Measurements from ENCODE around the gene ACOT8.
"Not testable (repeated sequence)": the region's sequence is repeated elsewhere in the genome, so short reads cannot be mapped to it uniquely, and the experiment has no call there.

ACOT8 gene

DNA sequence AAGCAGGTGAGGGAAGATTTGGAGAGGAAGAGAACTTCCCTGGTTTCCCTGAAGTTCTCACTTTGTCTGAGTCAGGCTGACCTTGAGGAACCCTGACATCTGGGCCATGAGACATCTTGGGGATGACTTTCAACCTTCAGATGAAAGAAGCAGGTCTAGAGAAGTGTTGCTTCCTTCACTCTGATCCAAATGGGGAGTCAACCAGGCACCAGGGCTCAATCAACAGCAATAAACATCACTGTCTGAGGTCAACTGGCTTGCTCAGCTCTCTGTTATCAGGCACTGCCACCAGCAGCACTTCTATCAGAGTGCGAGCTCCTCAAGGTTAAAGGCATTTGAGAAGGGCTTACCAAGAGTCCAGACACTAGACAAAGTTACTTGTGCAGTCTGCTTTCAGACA is 6.3 kb downstream of the ACOT8 start:
- DNase-seq, result no peak

DNA sequence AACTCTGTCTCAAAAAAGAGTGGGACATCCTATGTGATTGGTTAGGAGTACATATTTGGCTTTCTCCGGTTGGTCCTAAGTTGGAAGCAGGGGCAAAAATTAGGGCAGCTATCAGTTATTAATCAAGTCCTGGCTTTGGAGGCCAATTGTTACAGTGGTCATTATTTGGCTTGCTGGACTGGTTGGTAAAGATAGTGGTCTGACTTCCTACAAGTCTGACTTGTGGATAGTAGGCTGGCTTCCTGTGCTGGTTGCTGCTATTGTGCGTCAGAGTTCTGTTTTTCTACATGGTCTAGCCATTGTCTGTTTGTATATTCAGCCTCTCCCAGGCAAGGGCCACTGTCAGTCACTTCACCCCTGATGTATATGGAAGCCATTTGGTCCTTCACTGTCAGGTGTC is 7.0 kb downstream of the ACOT8 start:
- DNase-seq, result no peak

DNA sequence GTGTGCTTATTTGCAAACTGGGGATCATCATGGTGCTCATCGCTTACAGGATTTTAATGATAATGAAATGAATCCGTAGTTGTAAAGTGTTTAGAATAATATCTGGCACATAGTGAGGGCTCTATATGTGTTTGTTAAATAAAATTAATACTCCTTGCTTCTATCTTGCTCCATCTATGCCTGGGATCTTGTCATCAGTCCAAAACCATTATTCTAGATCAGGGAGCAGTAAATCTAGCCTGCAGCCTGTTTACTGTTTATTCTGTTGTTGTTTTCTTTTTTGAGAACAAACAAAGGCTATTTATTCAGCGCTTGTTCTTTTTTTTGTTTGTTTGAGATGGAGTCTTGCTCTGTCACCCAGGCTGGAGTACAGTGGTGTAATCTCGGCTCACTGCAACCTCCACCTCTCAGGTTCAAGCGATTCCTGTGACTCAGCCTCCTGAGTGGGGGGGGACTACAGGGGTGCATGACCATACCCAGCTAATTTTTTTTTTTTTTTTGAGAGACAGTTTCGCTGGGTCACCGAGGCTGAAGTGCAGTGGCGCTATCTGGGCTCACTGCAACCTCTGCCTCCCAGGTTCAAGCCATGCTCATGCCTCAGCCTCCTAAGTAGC is 8.1 kb downstream of the ACOT8 start:
- no peak for DNase-seq

DNA sequence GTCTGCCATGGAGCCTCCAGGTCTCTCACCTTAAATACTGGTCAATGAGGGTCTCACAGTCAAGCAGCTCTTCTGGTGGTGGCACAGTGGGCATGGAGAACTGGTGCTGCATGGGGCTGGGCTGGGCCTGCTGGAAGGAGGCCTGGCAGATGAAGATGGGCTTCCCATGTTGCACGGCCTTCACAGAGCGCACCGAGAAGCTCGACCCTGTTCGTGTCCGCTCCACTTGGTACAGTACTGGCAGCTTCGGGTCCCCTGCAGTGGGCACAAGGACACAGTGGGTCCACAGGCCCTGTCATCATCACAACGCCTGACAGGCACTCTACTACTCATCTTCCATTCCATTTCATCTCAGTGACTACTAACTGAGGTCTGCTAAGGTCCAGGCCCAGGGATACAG is 8.8 kb downstream of the ACOT8 start:
- DNase-seq, result no peak

DNA sequence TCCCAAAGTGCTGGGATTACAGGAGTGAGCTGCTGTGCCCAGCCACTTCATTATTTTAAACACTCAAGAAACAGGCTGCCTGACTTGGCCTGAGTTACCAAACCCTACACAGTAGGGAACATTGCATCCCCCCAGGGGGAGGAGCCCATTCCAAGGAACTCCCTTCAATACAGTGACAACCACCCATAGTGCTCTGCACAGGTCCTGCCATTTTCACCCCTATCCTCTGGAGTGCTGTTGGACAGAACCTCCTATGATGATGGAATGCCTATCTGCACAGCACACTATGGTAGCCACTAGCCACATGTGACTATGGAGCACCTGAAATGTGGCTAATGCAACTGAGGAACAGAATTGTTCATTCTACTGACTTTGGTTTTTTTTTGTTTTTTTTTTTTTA is 11.7 kb downstream of the ACOT8 start:
- no peak for DNase-seq

DNA sequence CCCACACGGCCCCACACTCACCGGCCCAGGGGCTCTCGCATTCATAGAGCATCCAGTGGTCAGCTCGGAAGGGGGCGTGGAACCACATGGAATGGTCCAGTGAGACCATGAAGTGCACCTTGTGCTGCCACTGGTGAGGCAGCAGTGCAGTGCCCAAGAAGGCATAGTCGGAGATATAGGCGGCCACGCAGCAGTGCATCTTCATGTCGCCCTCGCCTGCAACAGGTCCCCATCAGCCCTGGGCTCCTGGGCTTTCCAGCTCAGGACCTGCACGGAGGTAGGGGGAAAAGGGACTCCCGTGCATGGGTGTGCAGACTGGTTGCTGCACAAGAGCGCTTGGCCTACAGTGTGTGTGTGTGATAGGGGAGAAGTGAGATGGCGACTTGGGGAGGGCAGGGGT is 13.7 kb downstream of the ACOT8 start:
- DNase-seq, result no peak

DNA sequence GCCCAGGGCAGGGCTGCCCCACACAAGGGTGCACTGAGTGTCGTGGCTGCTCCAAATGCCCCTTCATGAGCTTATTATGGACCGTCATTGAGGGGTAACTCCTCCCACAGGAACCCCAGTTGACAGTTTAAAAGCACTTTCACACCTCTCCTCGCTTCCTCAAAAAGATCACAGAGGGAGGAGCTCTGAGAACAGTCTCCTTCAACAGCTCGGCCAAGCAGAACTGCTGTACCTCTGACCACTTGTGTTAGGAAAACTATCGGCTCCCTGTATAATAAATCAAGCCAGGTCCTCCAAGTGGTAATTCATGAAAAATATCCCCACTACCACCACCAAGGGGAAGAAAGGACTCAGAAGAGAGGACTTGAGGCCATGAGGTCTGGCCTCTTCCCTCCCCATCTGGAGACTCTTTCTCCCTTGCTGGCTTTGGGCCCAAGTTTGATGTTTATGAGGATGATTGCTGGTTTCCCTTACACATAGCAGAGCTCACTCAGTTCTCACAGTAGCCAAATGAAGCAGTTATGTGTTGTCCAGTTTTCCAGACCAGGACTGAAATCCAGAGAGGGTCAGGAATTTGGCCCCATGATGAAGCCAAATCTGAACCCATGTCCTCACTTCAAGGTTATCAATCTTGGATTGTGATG is 14.9 kb downstream of the ACOT8 start:
- DNase-seq, result no peak

DNA sequence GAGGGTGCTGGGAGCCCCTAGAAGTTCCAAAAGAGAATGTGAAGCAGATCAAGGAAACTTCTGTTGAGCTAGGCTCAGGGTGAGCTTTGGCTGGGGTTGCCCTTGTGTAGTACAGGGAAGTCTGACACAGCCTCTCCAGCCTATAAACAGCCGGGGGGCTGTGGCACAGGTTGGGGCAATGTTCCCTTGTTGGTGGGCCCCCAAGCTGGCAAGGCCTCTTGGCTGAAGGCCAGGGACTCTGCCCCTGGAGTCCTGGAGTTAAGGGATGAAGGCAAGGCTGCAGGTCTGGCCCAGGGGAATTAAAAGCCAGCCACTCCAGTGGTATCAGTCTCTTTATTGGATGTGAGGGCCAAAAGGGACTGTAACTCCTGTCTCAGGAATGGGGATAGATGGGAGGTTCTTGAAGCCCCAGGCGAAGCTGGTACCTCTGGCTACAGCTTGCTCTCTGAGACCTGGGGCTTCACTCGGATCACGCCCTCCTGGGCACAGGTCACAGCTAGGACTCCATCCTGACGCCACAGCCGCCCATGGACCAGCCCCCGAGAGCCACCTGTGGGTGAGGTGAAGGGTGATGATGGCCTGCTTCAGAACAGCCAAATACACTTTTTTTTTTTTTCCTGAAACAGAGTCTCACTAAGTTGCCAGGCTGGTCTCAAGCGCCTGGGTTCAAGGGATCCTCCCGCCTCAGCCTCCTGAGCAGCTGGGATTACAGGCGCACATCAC is 15.6 kb downstream of the ACOT8 start:
- no peak for DNase-seq

DNA sequence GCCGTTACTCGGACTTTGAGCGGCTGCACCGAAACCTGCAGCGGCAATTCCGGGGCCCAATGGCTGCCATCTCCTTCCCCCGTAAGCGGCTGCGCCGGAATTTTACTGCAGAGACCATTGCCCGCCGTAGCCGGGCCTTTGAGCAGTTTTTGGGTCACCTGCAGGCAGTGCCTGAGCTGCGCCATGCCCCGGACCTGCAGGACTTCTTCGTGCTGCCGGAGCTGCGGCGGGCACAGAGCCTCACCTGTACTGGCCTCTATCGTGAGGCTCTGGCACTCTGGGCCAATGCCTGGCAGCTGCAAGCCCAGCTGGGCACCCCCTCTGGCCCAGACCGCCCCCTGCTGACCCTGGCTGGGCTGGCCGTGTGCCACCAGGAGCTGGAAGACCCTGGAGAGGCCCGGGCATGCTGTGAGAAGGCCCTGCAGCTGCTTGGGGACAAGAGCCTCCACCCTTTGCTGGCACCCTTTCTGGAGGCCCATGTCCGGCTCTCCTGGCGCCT is 16.4 kb downstream of the ACOT8 start:
- no peak for DNase-seq

DNA sequence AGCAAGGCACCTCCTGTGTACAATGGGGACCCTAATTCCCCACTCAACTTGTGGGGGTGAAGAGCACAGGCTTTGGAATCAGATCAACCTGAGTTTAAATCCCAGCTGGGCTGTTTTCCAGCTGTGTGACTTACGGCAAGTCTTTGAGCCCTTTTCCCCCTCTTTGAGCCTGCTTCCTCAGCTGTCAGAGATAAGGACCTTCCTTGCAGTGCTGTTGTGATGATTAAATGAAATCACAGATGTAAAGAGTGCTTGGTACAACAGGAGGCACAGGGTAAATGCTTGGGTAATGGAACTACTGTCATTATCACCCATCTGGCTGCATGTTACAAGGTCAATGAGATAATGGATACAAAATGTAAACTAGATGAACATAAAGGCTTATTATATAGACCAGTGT is 20.4 kb downstream of the ACOT8 start:
- DNase-seq, result no peak

DNA sequence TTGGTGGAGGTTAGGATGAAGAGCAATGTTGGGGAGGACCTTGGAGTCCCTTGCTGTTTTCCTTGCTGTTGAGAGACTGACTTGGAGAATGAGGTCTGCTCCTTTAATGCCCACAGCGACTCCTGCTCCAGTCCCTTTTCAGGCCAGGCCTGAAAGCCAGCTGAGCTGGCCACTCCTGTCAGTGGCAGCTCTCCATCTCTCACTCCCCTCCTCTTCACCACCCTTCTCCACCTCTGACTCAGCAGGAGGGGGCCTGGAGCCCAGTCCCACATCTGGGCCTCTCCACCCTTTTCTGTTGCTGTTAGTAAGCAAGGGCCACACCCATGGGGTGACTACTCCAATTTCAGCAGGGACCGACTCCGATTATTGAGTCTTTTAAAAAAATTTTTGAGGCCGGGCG is 21.4 kb downstream of the ACOT8 start:
- no peak for DNase-seq

DNA sequence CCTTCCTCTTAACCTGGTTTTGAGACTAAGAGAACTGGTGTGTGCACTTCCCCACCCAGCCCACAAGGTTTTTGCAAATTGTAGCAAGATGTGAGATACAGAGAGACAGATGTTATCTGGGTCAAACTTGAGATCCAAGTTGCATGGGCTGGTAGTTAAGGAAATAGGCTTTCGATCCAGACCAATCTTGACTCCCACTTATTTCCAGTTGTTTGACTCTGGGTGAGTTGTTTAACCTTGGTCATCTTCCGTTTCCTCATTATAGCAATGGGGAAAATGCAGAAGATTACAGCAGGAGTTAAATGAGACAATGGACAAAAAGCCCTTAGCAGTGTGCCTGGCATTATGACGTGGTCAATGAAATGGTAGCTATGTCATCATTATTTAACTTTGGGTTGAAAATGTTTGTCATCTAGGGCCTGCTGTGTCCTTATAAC is 21.8 kb downstream of the ACOT8 start:
- no peak for DNase-seq

DNA sequence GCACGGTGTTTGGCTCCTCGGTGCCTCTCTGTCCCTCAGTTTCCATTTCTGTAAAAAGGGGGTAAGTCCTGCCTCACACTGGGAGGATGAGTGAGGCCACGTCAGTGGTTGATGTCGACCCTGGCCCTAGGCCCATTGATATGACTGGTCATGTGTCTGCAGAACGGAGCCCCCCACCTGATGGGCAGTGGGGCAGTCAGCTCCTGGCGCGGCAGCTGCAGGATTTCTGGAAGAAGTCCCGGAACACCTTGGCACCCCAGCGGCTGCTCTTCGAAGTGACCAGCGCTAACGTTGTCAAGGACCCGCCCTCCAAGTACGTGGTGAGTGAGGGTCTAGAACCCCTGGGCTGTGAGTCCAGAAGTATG is 22.4 kb downstream of the ACOT8 start:
- DNase-seq, result no peak

DNA sequence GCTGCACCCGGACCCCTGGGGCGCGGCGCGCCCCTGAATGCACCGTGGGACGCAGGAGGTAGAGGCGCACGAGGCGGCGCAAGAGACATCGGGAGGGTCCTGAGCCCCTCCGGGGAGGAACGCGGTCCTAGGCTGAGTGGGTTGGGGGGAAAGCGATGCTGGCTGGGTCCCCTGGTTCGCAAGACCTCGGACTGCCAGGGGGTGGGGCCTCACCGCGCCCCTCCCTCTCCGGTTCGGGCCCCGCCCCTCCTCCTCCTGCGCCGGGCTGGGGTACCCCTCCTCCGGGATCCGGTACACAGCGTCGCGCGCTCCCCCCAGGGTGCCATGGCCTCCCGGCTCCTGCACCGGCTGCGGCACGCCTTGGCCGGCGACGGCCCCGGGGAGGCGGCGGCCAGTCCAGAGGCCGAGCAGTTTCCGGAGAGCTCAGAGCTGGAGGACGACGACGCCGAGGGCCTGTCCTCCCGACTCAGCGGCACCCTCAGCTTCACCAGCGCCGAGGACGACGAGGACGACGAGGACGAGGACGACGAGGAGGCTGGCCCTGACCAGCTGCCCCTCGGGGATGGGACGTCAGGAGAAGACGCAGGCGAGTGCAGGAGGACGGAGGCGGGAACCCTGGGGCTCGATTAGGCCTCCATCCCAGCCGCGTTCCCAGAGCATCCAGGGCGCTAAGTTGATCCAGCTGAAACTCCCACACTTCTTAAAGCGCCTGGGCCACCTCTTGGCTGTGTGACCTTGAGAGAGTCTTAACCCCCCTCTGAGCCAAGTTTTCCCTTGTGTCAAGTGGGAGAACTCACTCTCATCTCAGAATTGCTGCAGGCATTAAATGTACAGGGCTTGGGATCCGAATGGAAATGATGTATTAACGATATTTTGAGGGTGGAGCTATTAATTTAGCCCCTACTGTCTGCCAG is 23.1 kb downstream of the ACOT8 start:
- no peak for DNase-seq

DNA sequence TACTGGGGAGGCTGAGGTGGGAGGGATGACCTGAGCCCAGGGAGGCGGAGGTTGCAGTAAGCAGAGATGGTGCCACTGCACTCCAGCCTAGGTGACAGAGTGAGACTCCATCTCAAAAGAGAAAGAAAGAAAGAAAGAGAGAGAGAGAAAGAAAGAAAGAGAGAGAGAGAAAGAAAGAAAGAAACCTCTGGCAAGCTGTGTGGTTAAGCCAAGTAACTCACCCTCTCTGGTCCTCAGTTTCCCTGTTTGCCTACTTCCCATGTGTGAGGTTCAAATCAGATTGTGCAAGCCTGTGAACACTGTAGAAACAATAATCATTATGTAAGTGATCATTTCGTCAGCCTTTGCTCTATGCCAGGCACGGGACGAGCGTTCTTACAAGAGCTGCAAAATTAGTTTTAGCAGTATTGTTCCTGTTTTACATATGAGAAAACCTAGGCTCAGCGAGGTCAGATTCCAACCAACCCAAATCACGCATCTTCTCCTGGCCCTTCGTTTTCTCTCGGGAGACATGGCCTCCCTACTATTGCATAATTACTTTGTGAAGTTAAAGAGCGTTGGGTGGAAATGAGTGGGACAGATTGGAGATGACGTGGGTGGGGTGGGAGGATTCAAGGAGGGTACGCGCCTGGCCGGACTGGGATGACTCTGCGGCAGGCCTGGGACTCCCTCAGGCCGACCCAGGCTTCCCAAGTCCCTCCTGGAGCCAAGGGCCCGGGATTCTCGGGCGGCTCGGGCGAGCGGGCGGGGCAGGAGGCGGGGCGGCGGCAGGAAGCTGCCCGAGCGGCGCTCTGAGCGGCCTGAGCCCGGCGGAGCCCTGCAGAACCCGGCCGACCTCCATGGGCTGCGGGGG is 23.9 kb downstream of the ACOT8 start, which contains the start of gene SNX21:
TSS of gene SNX21 (plus strand) at position 770 of the 853 bp plus-strand sequence. CDS start 121 bp downstream, outside the sequence.
- DNase-seq, result no peak

DNA sequence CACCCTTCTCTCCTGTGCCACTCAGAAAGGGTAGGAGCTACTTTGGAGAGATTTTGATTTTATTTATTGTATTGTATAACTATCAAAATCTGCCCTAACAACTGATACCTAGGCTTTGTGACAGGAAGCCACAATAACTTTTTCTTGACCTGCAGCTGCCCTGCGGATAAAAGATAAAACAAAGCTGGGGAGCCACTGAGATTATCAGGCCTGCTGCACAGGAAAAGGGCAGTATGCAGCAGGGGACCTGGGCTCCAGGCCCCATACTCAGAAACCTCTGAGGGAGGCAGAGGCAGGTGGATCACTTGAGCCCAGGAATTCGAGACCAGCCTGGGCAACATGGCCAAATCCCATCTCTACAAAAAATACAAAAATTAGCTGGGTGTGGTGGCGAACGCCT is 24.6 kb downstream of the ACOT8 start:
- DNase-seq, result no peak

DNA sequence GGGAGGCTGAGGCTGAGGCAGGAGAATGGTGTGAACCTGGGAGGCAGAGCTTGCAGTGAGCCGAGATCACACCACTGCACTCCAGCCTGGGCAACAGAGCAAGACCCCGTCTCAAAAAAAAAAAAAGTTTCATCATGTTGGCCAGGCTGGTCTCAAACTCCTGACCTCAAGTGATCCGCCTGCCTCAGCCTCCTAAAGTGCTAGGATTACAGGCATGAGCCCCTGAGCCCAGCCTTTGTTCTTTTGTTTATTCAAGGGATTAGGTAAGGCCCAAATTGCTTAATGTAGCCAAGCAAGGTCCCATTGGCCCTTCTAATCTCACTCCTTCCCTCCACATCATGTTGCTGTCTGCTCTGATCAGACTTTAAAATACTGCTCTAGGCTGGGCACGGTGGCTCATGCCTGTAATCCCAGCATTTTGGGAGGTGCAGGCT is 27.5 kb downstream of the ACOT8 start:
- DNase-seq, result not testable (repeated sequence)

DNA sequence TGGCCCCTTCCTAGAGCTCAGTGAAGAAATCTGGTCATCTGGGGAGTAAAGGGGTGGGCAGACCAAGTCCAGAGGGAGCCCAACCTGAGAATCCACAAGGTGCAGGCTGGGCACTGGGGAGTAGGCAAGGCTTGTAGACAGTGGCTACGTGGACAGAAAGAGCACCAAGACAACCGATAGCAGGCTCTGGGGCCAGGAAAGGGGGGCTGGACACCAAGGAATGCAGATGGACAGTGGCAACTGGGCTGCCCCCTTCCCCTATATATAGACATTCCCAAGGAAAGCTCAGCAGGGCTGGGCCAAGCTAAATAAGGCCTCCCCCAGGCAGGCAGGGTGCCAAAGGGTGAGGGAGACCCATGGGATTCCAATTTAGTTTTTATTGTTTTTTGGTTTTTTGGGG is 28.6 kb downstream of the ACOT8 start:
- DNase-seq, result no peak

DNA sequence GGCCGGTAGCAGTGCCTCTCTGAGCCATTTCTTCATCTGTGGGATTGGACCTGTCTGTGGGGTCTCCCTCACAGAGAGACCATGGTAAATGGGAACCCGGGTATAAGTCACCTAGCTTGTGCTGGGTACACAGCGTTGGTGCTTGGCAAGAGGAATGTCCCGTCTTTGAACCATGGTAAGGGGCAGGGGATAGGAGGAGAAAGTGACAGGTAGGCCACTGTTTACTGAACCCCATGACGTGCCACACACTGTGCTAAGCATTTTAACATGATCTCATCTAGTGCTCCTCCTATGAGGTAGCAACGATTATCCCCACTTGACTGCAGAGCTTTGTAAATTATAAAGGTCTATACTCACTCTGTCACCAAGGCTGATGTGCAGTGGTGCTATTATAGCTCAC is 29.5 kb downstream of the ACOT8 start:
- no peak for DNase-seq

DNA sequence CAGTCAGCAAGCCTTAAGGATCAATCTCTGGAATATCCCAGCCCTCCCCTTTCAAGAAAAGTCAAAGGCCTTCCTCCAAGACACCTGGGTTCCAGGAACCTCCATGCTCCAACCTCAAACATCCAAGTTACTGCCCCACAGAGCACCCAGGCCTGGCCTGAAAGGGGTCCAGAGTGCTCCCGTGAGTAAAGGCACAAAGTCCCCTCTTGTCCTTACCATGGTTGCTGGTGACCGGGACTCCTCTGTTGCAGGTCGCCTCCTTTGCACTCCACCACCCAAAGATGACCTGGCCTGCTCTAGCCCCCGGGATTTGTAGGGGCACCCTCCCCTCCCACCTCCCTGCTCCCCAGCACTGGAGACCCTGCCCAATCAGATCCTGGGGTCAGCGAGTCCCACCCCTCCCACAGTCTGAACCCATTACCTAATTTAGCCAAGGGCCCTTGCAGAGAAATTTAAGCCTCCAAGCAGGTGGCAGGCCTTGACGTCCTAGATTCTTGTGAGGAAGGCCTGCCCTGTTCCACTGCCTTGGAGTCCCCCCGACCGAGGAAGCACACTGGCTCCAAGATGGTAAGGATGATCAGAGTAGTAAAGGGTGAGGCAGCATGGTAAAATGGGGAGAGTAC is 30.1 kb downstream of the ACOT8 start, which contains the start of gene TNNC2:
TSS of gene TNNC2 (minus strand) at position 283 of the 623 bp plus-strand sequence. CDS start at position 219, 64 bp downstream.
- DNase-seq, result no peak

DNA sequence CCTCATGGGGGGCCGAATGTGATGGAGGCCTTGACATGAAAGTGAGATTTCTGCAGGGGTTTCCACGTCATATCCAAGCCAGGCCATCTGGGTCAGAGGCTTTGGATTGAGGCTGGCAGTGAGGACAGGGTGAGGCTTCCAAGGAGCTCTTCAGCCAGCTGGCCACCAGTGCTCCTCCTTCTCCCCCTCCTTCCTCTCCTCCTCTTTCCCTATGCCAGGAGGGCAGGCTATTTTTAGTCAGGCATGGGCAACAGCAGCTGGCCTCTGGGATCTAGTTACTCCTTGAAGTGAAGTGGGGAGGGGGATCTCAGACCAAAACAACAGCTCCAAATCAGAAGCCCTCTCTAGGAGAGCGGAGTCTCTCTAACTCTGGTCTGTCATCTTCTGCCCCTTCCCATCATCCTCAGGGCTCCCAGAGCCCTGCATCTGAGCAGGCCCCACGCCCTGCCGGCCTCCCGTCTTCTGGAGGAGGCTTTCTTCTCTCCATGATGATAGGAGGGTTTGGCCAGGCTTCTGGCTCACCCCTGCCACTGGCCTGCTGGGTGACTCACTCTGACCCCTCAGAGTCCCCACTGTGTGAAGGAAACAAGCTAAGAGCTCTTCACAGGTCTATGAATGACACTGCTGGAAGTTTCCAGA is 30.7 kb downstream of the ACOT8 start:
- no peak for DNase-seq

Measured in RPMI8226 (cell line).